GM11168 (cell line): ENCODE data around the gene RNASE11.
"Not testable (repeated sequence)": the region's sequence is repeated elsewhere in the genome, so short reads cannot be mapped to it uniquely, and the experiment has no call there.

Experiments
- in situ Hi-C: fragments of 300-500 bp; cut with MboI; formaldehyde crosslinking; loops from one replicate; pipeline ENCODE4 v1.12.0; 2022; ENCODE audit warnings: low sequenced_read_pairs; ENCODE audit not compliant: unreplicated experiment

The RNASE11 gene

GRCh38 chr14:20591235-20591634, 3.4 kb upstream of the RNASE11 start, which contains the start of gene RNASE12:
RNASE12 (minus strand) TSS chr14:20591376; CDS start chr14:20590723, 653 bp downstream.
- in situ Hi-C loops, result loop anchor here (5.0 kb wide), 1 partner anchor 109 kb away; no protein-coding TSS in a partner anchor

DNA sequence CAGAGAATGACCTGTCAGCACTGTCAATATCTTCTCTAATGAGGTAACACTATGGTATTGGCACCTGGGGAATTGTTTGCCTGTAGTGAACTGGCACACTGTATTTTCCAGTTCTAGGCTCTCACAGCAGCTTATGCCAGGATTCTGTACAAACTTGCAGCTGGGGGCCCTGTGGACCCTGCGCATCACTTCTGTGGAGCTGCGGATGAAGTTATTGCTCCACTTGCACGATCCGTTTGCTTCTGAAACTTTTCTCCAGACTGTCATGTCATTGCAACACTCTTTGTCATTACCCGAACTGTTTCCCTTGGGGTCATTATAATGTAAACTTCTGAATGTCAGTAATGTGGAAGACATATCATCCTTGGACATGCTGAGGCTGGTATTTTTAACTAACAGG, 3.9 kb downstream of the RNASE11 start:
- in situ Hi-C loops, result no loop called here

- in situ Hi-C loops, result no loop called here
Measured at GRCh38 chr14:20583142-20583541, 4.7 kb downstream of the RNASE11 start.

GRCh38 chr14:20580242-20580641, 7.6 kb downstream of the RNASE11 start:
- in situ Hi-C loops, result no loop called here

GRCh38 chr14:20578784-20579502, 8.9 kb downstream of the RNASE11 start:
- in situ Hi-C loops, result no loop called here

GRCh38 chr14:20578325-20578724, 9.5 kb downstream of the RNASE11 start:
- in situ Hi-C loops, result no loop called here

GRCh38 chr14:20572382-20572990, 15.3 kb downstream of the RNASE11 start:
- in situ Hi-C loops, result not testable (repeated sequence)

GRCh38 chr14:20570720-20571119, 17.1 kb downstream of the RNASE11 start:
- in situ Hi-C loops, result not testable (repeated sequence)

GRCh38 chr14:20569865-20570264, 17.9 kb downstream of the RNASE11 start:
- in situ Hi-C loops, result not testable (repeated sequence)

DNA sequence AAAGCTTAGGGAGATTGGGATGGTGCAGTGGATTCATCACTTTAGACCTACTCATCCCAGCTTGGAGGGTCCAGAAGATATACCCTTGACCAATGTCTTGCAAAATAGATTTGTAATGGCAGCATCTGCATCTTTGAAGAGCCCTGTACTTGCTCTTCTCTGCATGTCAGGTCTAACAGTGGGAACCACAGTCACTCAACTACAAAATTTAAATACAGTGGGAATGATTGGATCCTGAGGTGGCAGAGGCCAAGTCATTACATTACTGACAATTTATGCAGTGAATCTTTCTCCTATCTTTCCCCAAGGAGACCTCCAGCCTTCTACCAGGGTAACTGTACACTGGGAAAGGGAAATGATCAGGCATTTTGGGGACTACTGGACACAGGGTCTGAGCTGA, 18.7 kb downstream of the RNASE11 start:
- in situ Hi-C loops, result no loop called here

DNA sequence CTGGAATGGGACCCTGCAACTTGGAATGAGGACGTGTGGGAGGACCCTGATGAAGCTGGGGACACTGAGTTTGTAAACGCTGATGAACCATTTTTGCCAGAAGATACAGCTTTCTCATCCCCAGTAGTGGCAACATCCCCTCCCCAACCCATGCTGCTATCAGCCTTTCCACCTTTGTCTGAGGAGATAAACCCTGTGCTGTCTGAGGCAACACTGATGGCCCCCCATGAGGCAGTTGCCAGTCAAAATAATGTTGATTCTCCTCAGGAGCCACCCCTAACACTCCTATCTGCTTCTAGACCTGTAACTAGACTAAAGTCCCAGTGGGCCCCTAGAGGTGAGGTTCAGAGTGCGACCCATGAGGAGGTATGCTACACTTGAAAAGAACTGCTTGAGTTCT, 19.4 kb downstream of the RNASE11 start:
- in situ Hi-C loops, result no loop called here

DNA sequence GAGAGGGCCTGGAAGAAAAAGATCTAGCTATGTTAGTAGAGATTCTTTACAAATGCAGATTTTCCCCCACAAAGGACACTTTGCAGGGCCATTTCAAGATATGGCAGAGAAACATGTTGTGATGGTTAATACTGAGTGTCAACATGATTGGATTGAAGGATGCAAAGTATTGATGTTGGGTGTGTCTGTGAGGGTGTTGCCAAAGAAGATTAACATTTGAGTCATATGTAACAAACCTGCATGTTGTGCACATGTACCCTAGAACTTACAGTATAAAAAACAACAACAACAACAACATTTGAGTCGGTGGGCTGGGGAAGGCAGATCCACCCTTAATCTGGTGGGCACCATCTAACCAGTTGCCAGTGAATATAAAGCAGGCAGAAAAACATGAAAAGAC, 20.6 kb downstream of the RNASE11 start:
- in situ Hi-C loops, result not testable (repeated sequence)

DNA sequence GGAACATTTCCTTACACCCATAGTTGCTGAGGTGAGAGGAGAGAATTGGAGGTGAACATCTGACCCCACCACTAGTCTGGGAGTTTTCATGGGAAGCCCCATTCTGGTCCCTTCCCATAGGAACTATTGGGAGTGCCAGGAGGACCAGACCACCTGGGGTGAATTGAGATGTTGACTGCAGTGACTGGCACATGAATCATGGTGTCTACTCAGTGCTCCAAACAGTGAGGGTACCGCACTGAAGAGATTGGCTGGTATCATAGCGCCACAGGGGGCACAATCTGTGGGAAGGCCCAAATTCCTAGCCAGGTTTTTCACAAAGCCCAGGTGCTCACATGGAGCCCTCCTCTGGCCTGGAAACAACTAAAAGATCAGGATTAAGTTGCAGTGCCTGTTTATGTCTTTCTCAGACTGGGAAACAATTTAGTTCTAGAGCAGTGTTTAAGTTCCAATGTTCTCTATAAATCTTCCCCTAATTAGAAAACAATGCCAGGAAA, 23.3 kb downstream of the RNASE11 start:
- in situ Hi-C loops, result no loop called here

- in situ Hi-C loops, result no loop called here
Measured at GRCh38 chr14:20563971-20564370, 23.8 kb downstream of the RNASE11 start.

GRCh38 chr14:20560961-20561360, 26.8 kb downstream of the RNASE11 start, which contains the start of gene RNASE9:
RNASE9 (minus strand) TSS chr14:20561047.
- in situ Hi-C loops, result no loop called here

- in situ Hi-C loops, result no loop called here
Measured at GRCh38 chr14:20559461-20559904, 28.3 kb downstream of the RNASE11 start.

- in situ Hi-C loops, result no loop called here
Measured at GRCh38 chr14:20557212-20557542, 30.6 kb downstream of the RNASE11 start.

GRCh38 chr14:20556500-20557211, 31.1 kb downstream of the RNASE11 start:
- in situ Hi-C loops, result no loop called here

DNA sequence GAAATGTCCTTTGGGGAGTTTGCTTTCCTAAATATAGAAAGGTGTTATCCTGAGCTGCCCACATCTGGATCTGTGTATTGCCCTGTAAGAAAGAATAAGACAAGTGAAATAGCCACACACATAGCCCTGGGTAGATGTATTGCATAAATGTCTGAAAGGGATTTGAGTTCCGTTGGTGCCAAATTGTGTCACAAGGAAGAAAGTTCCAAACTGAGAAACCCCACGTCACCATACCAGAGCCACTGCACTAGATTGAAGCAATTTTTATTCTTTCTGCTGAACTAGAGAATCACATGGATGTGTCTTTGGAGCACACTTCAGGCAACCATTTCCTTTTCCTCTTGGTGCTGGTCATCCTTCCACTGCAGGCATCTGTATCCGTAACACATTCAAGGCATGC, 32.0 kb downstream of the RNASE11 start:
- in situ Hi-C loops, result no loop called here

DNA sequence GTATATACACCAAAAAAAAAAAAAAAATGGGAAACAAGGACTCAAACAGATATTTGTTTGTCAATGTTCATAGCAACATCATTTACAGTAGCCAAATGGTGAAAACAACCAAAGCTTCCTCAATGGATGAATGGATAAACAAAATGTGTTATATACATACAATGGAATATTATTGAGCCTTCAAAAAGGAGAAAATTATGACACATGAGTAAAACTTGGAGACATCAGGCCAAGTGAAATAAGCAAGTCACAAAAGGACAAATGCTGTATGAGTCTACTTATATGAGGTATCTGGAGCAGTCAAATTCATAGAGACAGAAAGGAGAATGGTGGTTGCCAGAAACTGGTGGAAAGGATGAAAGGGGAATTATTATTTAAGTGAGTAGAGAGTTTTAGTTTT, 34.8 kb downstream of the RNASE11 start:
- in situ Hi-C loops, result no loop called here

- in situ Hi-C loops, result no loop called here
Measured at GRCh38 chr14:20551606-20552005, 36.2 kb downstream of the RNASE11 start.
